ENCODE measurements around the gene ZBTB7C. TPM values are rescaled to one million over a fixed set of nuclear protein-coding genes. Genes with fewer than 3 reads are reported as not detected.
"Not testable (repeated sequence)": the region's sequence is repeated elsewhere in the genome, so short reads cannot be mapped to it uniquely, and the experiment has no call there.

Gene ZBTB7C
- total and polyA plus RNA-seq, 4 donors, result 0.19 to 1.1 (median 0.45) TPM

DNA sequence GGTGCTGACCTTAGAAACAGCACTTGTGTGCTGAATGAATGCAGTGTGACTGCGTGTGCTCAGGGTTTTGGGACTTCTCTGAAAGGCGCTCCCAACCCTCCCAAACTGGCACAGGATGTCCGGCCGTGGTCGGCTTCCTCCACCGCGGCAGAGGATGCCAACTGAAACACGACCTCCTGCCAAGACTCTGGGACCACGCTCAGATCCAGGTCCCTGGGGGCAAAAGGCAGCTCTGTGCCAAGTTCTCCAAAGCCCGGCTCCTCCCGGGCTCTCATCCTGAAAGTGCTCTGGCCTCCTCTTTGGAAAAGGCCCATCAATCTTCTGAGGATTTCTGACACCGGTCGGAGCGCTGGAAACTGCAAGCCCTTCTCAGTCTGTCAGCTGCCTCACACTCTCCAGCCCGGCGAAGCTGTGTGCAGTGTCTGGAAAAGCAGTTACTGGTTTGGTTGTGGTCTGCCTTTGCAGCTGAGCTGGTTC, 32.3 kb upstream of the ZBTB7C start:
- no peaks in the 10 kb centered on the region for H3K36me3 ChIP-seq (ENCODE audit: control insufficient read depth in 4 of 4, insufficient read depth in 3 of 4, low read depth in 1 of 4, low read length in 3 of 4)
- H3K9me3 ChIP-seq (ENCODE audit: control insufficient read depth in 4 of 4, low read length in 3 of 4), result no peaks in the 10 kb centered on the region
- 59% methylated on average over 16 of the region's 16 CpGs for WGBS
- DNase-seq (ENCODE audit: low spot score), result no peak
- H3K4me1 ChIP-seq (ENCODE audit: control insufficient read depth in 4 of 4, insufficient read depth in 4 of 4, low read length in 3 of 4), result peaks cover 0 to 2% (median under 1%) of the 10 kb centered on the region in 4 donors
- no peak overlapping the region for H3K27ac ChIP-seq (ENCODE audit: low read depth in 1 of 2, low read length in 2 of 2)
- H3K27me3 ChIP-seq (ENCODE audit: control insufficient read depth in 4 of 4, insufficient read depth in 4 of 4, low read length in 3 of 4), result no peaks in the 10 kb centered on the region
- TF ChIP-seq, protein P1, sequence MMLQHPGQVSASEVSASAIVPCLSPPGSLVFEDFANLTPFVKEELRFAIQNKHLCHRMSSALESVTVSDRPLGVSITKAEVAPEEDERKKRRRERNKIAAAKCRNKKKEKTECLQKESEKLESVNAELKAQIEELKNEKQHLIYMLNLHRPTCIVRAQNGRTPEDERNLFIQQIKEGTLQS (IDR thresholded peaks at IDR 0.05), result no peak
- TF ChIP-seq HNF4G (IDR thresholded peaks at IDR 0.05) (no peak), GABPA (IDR thresholded peaks at IDR 0.05 in 1 of 2, conservative IDR thresholded peaks at IDR 0.05 in 1 of 2) (no peak), TAF1 (conservative IDR thresholded peaks at IDR 0.05) (no peak), YY1 (IDR thresholded peaks at IDR 0.05) (no peak), FOXA1 (IDR thresholded peaks at IDR 0.05) (no peak), NR2F2 (IDR thresholded peaks at IDR 0.05) (no peak), FOXA2 (IDR thresholded peaks at IDR 0.05) (no peak), RXRA (IDR thresholded peaks at IDR 0.05) (no peak)
- TF ChIP-seq, protein P2, sequence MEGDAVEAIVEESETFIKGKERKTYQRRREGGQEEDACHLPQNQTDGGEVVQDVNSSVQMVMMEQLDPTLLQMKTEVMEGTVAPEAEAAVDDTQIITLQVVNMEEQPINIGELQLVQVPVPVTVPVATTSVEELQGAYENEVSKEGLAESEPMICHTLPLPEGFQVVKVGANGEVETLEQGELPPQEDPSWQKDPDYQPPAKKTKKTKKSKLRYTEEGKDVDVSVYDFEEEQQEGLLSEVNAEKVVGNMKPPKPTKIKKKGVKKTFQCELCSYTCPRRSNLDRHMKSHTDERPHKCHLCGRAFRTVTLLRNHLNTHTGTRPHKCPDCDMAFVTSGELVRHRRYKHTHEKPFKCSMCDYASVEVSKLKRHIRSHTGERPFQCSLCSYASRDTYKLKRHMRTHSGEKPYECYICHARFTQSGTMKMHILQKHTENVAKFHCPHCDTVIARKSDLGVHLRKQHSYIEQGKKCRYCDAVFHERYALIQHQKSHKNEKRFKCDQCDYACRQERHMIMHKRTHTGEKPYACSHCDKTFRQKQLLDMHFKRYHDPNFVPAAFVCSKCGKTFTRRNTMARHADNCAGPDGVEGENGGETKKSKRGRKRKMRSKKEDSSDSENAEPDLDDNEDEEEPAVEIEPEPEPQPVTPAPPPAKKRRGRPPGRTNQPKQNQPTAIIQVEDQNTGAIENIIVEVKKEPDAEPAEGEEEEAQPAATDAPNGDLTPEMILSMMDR (IDR thresholded peaks at IDR 0.05; ENCODE audit: low read depth, low read length, missing input control), result no peak
- H3K4me3 ChIP-seq (ENCODE audit: low read depth in 1 of 3, low read length in 3 of 3), result no peak overlapping the region
- no peak overlapping the region for H3K9ac ChIP-seq (ENCODE audit: low read depth in 1 of 2, low read length in 2 of 2)

DNA sequence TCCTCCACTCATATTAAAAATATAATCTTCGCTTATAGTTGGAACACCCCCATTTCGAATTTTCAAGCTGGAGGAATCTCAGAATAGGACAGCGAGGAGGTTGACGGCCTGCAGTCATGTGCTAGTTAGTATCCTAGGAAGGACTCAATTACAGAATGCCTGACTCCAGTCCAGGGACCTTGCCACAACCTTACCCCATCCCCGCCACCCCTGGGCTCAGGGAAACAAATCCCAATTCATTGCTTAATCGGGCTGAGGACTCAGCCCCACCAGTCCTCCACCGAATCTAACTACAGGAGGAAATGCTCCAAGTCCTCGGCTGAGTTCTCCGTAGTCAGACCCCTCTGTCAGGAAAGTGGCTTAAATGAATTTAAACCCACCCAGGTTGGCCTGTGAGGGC, 31.7 kb upstream of the ZBTB7C start:
- no peaks in the 10 kb centered on the region for H3K36me3 ChIP-seq (ENCODE audit: control insufficient read depth in 4 of 4, insufficient read depth in 3 of 4, low read depth in 1 of 4, low read length in 3 of 4)
- DNase-seq (ENCODE audit: low spot score), result no peak
- no peaks in the 10 kb centered on the region for H3K9me3 ChIP-seq (ENCODE audit: control insufficient read depth in 4 of 4, low read length in 3 of 4)
- no peak overlapping the region for H3K4me3 ChIP-seq (ENCODE audit: low read depth in 1 of 3, low read length in 3 of 3)
- H3K9ac ChIP-seq (ENCODE audit: low read depth in 1 of 2, low read length in 2 of 2), result no peak overlapping the region
- H3K27me3 ChIP-seq (ENCODE audit: control insufficient read depth in 4 of 4, insufficient read depth in 4 of 4, low read length in 3 of 4), result no peaks in the 10 kb centered on the region
- no peak overlapping the region for H3K27ac ChIP-seq (ENCODE audit: low read depth in 1 of 2, low read length in 2 of 2)
- no peaks in the 10 kb centered on the region for H3K4me1 ChIP-seq (ENCODE audit: control insufficient read depth in 4 of 4, insufficient read depth in 4 of 4, low read length in 3 of 4)
- TF ChIP-seq YY1 (IDR thresholded peaks at IDR 0.05) (no peak), RAD21 (IDR thresholded peaks at IDR 0.05) (no peak), JUND (IDR thresholded peaks at IDR 0.05) (no peak), TAF1 (conservative IDR thresholded peaks at IDR 0.05) (no peak), SP1 (IDR thresholded peaks at IDR 0.05) (no peak), HNF4A (conservative IDR thresholded peaks at IDR 0.05) (no peak), RXRA (IDR thresholded peaks at IDR 0.05) (no peak)
- WGBS, result 83% methylated on average over 9 of the region's 9 CpGs

DNA sequence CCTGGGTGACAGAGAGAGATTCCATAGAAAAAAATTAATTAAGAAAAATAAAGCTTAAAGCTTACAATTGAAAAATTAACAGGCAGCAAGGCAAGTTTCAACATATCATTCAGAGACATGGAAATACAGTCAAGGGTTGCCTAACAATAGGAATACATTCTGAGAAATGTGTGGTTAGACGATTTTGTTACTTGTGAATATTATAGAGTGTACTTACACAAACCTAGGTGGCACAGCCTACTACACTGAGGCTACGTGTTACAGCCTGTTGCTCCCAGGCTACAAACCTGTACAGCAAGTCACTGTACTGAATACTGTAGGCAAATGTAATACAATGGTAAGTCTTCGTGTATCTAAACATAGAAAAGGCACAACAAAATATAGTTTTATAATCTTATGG, 27.7 kb upstream of the ZBTB7C start:
- H3K9me3 ChIP-seq (ENCODE audit: control insufficient read depth in 4 of 4, low read length in 3 of 4), result no peaks in the 10 kb centered on the region
- WGBS, result 73% methylated on average over 3 of the region's 3 CpGs
- TF ChIP-seq NR2F2 (IDR thresholded peaks at IDR 0.05) (no peak), JUND (IDR thresholded peaks at IDR 0.05) (no peak), HNF4G (IDR thresholded peaks at IDR 0.05) (no peak), SP1 (IDR thresholded peaks at IDR 0.05) (no peak), RXRA (IDR thresholded peaks at IDR 0.05) (no peak), YY1 (IDR thresholded peaks at IDR 0.05) (no peak), TAF1 (conservative IDR thresholded peaks at IDR 0.05) (no peak)
- no peak overlapping the region for H3K27ac ChIP-seq (ENCODE audit: low read depth in 1 of 2, low read length in 2 of 2)
- no peak for DNase-seq (ENCODE audit: low spot score)
- H3K9ac ChIP-seq (ENCODE audit: low read depth in 1 of 2, low read length in 2 of 2), result no peak overlapping the region
- no peaks in the 10 kb centered on the region for H3K27me3 ChIP-seq (ENCODE audit: control insufficient read depth in 4 of 4, insufficient read depth in 4 of 4, low read length in 3 of 4)
- no peaks in the 10 kb centered on the region for H3K4me1 ChIP-seq (ENCODE audit: control insufficient read depth in 4 of 4, insufficient read depth in 4 of 4, low read length in 3 of 4)
- H3K36me3 ChIP-seq (ENCODE audit: control insufficient read depth in 4 of 4, insufficient read depth in 3 of 4, low read depth in 1 of 4, low read length in 3 of 4), result no peaks in the 10 kb centered on the region
- H3K4me3 ChIP-seq (ENCODE audit: low read depth in 1 of 3, low read length in 3 of 3), result no peak overlapping the region

DNA sequence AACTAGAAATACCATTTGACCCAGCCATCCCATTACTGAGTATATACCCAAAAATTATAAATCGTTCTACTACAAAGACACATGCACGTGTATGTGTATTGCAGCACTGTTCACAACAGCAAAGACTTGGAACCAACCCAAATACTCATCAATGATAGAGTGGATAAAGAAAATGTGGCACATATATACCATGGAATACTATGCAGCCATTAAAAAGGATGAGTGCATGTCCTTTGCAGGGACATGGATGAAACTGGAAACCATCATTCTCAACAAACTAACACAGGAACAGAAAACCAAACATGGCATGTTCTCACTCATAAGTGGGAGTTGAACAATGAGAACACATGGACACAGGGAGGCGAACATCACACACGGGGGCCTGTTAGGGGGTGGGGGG, 25.2 kb upstream of the ZBTB7C start:
- WGBS, result 94% methylated on average over 4 of the region's 4 CpGs
- DNase-seq (ENCODE audit: low spot score); H3K4me1 ChIP-seq (ENCODE audit: control insufficient read depth in 4 of 4, insufficient read depth in 4 of 4, low read length in 3 of 4); H3K27me3 ChIP-seq (ENCODE audit: control insufficient read depth in 4 of 4, insufficient read depth in 4 of 4, low read length in 3 of 4); H3K4me3 ChIP-seq (ENCODE audit: low read depth in 1 of 3, low read length in 3 of 3); H3K9me3 ChIP-seq (ENCODE audit: control insufficient read depth in 4 of 4, low read length in 3 of 4); H3K9ac ChIP-seq (ENCODE audit: low read depth in 1 of 2, low read length in 2 of 2); H3K36me3 ChIP-seq (ENCODE audit: control insufficient read depth in 4 of 4, insufficient read depth in 3 of 4, low read depth in 1 of 4, low read length in 3 of 4); H3K27ac ChIP-seq (ENCODE audit: low read depth in 1 of 2, low read length in 2 of 2): not testable (repeated sequence)

Measured in liver (tissue), 9 donors.